8988T (cell line): Measurements from ENCODE around the gene VIPR2.

Source experiments
- DNase-seq: peaks from one replicate; pipeline ENCODE4 v3.0.0; 2011

VIPR2 gene

DNA sequence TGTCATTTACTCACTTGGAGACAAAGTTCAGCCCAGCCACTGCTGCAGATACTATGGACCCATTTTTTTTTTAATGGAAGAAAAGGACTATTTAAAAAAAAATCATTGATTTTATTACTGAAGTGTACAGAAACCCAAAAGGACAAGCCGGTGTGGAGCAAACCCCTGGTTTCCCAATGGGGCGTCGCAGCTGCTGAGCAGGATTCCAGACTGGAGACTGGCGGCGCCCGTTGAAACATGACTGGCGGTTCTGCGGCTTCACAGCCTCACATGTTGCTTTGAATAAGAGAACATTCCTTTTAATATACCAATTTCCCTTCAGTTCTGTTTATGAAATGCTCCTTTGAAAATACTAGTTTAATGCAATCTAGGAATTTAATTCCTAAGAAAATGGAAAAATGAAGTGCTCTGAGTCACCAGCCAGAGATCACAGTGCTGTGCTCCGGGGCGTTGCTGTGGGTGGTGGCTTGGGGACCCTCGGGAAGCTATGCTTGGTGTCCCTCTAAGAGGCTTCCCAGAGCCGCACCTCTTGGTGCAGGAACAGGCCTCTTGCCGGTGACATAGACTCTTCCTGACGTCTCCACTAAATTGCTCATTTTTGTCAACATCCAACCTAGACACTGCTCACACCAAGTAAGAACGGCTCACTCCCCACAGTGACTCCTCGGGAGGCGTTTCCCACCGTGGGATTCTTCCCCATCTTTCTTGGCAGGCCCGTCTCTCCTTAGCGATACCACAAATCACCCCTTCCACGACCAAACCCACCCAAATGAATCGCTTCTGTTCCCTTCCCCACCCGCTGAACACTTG, 12.0 kb upstream of the VIPR2 start:
- DNase-seq = no peak

DNA sequence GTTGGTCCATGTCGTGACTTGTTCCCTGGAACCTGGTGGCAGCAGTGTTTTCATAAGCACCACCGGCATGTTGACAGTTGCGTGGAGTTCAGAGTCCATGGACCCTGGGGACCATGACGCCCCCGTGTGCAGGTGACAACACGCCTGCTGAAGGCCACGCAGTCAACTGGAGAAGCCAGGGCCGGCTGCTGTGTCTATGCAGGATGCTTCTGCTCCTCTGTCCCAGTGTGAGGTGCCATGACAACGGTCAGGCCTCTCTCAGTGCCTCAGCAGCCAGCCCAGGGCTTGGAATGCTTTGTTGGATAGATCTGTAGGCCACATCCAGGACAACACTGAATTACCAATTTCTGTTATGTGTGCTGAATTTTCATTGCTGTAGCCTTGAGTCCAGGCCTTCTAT, 10.7 kb upstream of the VIPR2 start:
- no peak for DNase-seq

DNA sequence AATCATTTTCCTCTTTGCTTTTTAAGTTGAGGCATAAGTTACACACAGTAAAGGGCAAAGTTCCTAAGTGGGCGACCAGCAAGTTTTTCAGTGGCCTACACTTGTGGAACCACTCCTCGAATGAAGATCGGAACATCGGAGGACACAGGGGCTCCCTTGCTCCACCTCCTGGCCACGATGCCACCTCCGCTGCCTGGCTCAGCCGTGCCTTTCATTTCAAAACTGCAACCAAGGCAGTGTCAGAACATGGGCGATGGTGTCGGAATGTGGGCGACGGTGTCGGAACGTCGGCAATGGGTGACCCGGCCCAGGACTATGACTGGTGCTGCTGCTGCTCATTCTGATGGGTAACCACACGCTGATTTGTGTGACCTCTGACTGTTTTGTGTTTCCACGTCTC, 9.6 kb upstream of the VIPR2 start:
- DNase-seq = no peak

DNA sequence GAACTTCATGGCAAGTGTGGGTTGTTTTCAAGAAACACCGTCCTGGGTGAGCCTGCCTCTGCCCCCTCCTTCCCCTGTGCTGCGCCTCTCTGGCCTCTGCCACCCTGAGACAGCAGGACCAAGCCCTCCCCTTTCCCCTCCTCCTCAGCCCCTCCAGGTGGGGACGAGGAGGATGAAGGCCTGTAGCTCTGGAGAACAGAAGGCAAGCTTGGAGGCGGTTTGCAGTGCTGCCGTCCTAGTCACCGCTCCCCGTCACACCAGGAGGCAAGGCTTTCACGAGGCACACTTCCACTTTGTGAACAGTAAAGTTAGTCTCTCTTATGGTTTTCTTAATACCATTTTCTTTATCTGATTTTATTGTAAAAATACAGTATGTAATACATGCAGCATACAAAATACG, 8.8 kb upstream of the VIPR2 start:
- no peak for DNase-seq

DNA sequence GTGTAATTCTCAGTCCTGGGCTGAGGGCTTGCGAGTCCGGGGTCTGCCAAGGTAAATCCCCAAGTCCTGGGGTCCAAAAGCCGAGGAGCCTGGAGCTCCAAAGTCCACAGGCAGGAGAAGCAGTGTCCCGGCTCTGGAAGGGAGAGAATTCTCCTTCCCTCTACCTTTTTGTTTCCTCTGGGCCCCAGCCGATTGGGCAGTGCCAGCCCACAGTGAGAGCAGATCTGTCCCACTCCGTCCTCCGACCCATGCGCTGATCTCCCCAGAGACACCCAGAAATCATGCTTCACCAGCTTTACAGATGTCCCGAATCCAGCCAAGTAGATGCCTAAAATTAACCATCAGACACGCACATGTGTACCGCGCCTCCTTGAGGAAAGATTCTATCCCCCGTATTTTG, 8.1 kb upstream of the VIPR2 start:
- no peak for DNase-seq

DNA sequence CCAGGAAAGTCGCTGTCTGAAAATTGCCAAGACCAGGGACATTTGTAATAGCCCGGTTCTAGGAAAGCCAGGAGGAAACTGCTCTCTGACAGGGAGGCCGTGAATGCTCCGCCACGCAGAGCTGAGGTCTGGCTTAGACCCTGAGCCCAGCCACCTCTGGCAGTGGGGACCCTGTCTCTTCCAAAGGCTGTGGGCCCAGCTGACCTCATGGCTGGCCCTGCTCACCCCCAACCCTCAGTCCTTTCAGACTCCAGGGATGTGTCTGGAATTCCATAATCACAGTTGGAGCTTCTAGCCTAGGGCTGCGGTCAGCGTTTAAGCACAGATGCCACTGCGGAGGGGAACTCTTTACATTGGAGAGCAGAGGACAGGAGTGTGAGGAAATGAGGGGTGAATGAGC, 6.6 kb upstream of the VIPR2 start:
- DNase-seq = no peak

DNA sequence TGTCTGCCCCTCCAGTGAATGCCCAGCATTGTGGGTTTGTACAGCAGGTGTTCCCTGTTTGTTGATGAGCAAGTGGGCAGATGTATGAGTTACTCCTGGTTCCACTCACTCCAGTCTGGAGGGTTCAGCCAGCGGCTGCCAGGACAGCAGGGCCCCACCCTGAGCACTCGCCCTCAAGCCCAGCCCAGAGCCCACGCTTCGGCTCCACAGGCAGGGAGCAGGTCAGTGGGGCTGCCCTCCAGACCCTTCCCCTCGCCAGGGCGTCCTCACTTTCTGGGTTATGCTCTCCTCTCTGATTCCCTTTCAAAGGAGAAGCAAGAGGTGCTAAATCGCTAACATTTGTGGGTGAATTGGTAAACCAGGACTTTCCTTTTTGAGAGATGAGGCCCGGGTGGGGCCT, 4.8 kb upstream of the VIPR2 start:
- no peak for DNase-seq

DNA sequence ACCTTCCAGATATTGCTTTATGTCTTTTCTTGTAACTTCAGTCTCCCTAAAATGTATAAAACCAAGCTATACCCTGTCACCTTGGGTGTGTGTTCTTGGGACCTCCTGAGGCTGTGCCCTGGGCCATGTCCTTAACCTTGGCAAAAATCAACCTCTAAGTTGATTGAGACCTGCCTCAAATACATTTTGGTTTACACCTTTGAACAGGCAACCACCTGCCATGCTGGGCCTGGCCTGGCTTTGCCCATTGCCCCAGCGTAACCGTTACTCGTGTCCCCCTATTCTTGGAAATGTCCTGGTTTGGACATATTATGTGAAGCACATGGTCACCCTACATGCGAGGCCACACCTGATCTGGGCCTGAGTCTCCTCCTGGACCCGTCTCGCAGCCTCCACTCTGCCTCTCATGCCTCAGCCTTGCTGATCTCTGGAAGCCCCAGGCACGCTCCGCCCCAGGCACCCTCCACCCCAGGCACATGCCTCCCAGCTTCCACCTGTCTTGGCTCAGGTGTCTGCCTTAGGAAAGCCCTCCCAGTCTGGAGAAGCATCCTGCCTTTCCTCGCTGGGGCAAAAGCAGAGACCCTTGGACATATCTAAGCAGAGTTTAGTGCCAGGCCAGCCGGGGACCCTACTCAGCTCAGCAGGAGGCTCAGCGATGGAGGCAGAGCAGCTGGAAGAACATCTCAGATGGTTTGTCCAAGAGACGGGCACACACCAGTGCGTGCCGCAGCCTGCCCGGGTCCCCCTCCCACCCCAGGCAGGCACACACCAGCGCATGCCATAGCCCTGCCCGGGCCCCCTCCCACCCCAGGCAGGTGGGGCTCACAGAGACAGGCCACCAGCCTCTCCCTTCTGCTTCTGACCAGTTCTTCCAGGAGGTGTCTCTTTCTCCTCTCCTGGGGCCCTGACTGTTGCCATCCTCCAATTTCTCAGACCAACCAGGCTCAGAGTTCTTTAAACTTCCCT, 4.0 kb upstream of the VIPR2 start:
- DNase-seq = no peak

DNA sequence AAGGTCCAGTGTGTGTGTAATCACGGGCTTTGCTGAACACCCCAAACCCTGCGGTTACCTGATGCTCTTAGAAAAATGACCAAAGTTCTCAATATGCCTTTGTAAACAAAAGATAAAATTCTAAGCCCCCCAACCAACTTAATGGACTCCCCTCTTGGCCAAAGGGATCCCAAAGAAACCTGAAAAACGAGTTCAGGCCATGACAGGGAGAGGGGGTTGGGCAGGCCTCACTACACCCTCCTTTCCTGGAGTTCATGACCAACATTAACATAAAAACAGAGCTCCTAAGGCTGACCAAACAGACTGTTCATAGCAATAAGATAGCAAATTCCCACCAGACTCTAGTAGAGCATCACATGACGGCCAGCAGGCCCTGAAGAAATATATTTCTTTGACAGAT, 3.0 kb upstream of the VIPR2 start:
- no peak for DNase-seq

DNA sequence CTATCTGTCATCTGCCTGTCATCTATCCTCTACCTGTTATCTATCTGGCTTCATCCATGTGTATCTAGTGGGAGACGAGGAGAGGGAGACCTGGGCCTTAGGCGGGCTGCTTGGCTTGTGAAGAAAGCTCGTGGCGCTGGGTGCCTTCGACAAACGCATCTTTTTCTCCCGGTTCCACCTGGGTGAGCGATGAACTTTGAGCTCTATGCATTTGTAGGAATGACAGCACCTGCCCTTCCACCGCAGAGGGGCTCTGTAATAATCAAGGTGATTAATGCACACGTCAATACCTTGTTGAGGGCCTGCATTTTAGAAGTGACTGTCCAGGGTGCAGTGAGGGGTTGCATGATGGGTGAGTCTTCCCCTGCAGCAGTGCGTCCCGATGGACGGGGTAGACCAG, 2.6 kb upstream of the VIPR2 start:
- no peak for DNase-seq

DNA sequence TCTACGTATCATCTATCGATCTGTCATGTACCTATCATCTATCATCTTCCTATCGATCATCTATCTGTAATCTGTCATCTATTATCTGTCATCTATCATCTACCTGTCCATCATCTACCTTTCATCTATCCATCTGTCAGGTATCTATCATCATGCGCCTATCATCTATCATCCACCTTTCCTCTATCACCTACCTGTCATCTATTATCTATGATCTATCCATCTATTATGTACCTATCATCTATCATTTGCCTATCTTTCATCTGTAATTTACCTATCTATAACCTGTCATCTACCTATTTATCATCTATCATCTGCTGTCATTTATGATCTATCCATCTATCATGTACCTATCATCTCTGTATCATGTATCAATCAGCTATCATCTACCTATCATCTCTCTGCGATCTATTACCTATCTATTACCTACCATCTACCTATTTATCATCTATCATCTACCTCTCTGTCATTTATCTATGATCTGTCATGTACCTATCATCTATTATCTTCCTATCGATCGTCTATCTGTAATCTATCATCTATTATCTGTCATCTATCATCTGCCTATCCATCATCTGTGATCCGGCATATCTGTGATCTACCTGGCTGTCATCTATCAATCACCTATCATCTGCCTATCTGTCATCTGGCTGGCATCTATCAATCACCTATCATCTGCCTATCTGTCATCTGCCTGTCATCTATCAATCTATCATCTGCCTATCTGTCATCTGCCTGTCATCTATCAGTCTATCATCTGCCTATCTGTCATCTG, 1.6 kb upstream of the VIPR2 start:
- no peak for DNase-seq

DNA sequence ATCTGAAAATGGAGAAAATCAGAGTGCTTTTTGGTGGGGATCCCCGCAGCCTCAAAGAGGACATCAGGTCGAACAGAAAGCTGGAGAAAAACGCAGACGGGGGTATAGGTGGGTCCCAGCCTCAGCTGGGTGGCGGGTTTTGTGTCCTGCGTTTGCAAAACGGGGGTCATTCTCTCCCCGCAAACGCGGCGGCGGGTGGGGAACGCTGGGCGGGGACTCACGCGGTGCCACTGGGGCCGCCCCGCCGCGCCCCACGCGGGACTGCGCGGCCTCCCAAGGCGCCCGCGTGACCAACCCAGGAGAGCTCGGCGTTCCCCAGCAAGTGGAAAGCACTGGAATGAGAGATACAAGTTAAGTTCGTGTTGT, 806 bp upstream of the VIPR2 start:
- no peak for DNase-seq

DNA sequence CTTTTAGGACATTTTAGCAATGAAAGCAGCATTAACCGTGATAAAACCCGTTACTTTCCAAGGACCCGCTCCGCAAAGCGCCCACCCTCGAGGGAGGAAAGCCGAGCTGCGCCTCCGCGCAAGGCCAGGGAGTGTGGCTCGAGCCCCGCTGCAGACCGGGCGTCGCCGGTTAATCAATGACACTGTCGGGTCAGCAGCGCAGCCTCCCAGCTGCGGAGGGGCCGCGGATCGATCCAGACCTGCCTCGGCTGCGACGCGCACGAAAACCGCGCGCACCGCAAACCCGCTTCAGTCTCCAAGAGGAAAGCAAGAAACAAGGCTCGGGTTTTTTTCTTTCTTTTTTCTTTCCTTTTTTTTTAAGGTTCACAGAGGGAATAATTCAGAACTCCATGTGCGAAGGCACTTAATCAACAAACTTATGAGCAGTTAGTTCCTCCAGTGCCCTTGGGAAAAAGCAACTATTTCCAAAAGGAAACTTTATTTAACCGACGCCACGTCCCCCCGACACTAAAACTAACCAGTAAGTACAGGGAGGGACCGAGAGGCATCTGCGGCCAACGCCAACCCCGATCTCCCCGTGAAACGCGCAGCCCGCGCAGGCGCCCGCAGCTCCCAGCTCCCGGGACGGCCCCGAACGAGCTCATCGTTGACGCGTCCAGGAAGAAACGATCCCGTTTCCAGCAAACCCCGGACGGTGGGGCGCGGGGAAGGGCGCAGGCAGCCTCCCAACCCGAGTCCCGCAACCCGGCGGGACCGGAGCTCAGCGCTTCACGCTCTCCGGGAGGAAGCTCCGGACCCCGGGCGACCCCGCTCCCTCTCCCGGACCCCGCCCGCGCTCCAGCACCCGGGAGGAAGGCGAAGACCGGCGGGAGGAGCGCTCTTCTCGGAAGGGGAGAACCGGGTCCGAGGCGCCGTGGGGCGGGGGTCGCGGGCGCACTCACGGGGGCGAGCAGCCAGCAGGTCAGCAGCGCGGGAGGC, 598 bp downstream of the VIPR2 start:
- no peak for DNase-seq

DNA sequence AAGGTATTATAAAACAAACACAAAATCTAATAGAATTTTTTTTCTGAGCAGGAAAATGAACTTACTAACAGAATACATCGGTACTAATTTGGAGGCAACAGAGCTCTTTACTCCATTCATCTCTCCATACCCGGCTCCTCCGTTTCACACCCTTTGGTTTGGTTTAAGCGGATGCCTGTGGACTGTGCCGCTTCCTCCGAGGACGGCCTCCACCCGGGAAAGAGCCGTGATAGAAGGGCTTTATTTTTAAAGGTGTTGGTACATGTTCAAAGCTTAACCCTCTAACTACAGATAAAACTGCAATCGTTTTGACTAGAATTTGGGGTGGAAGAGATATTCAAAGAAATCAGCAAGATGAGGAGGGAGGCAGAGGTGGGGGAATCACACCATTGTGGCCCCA, 1.9 kb downstream of the VIPR2 start:
- DNase-seq = no peak

DNA sequence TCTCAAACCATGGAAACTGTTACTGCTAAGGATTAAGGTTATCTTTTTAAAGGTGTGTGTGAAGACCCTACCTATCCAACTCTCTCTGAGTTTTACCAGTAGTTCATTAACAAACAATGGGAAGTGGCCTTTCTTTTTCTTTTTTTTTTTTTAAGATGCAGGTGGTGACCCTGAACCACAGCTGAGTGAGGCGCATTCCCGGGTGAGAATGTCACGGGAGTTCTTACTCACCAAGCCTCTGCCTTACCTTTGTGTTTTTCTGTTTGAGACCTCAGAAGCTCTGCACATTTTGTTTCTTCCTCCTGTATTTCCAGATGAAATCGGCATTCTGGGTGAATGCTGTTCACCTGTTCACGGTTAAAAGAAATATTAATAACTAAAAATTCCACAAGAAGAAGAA, 2.5 kb downstream of the VIPR2 start:
- no peak for DNase-seq

DNA sequence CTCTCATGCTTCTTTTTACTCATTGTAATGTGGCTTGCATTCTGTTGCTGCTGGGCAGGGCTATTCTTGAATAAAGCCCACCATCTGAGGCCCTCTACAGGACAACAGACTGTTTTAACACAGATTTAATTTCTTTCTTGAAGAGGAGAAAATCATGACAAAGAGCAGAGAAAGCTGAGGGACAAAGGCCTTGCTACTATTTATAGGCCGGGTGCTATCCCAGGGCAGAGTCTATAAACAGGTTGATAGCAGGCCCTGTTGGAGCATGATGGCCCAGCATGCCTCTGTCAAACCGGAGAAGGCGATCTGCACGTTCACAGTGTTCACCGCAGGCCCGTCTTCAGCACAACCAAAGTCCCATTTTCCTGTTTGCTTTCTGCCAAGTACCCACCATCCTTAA, 3.0 kb downstream of the VIPR2 start:
- no peak for DNase-seq

DNA sequence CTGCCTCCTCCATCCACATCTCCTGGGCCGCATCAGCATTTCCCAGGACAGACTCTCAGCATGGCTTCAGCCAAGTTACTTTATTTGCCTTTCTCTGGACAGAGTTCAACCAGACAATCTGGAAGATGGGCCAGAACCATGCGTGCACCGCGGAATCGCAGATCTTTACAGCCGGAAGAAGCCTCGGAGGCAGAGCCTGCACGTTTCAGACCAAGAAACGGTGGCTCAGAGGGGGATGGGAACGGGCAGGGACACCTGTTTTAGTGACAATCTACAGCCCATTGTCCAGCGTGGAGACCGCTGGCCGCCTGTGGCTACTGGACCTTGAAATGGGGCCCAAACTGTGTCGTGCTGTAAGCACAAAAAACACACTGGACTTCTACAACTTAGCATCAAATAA, 3.5 kb downstream of the VIPR2 start:
- DNase-seq = no peak

DNA sequence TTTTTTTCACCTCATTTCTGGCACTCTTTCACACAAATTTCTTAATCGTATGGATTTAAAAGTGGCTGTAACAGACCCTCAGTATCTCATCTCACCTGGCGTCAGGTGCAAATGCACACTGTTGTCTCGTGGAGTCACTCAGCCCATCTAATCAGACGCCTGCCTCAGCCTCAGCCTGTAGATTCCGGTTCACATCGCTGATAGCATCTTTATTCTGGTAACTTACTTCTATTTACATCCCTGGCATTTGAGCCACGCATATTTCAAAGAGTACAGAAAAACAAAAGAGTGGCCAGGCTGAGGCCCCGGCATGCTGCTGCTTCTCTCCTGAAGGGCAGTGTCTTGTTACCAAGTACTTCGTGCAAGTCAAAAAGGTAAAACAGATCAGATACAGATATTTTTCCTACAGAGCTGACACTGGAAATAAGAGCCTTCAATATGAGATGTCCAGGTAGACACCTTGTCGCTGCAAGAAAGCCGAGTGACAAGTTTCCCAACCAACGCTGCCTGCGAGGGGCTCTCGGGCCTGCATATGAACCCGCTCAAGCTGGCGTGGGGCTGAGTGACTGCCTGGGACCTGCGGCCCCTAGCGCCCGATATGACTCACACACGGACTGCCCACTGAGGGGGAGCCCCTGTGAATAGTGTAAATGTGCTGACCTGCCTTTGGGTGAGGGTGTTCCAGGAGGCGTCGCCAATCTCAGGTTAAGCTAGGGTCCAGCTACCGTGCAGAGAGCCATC, 4.3 kb downstream of the VIPR2 start:
- no peak for DNase-seq

DNA sequence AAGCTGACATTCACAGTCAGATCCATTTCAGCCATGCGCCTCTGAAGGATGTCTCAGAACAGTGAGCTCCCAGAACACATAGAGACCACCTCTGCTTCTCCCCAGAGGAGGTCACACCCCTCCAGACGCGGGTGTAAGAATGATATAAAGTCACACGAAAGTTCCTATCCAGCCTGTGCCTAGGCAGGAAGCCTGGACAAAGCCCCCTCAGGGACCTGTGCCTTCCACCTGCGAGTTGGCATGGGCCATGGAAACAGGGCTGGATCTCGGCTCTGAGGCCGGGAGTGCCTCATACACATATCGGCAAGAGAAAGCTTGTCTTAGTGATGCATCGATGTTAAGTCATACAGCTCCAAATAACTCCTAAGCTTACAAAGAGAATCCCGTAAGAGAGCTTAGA, 5.0 kb downstream of the VIPR2 start:
- no peak for DNase-seq

DNA sequence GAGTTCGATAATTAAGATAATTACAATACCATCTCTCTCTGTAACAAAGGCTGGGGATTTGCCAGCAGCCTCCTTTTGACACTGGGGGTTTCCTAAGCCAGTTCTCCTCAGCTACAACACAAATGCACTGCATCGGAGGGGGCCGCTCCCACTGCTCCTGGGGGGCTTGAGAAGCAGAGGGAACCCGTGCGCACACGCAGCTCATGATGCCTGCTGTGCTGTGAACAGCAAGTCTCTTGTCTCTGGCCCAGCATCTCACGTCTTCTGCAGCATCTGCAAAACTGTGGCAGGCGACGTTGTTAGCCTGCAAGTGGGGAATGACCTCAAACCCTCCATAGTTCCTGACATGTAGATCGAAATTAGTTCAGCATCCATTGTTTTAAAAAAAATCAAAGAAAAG, 5.5 kb downstream of the VIPR2 start:
- no peak for DNase-seq

DNA sequence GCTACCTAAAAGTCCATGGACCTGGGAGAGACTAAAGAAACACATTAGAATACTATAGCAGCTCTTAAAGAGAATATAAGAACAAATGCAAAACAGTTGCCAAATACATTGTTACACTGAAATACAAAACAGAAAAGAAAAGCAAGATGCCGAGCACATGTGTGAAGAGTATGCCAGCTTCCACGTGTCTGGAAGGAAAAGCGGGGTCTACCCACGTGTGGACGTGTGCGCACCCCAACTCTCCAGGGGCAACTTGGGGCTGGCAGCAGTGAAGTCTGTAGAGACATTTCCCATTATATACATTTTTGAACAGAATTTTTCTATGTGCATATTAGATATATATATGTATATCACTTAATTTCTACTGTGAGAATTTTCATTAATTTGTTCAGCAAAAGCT, 6.2 kb downstream of the VIPR2 start:
- no peak for DNase-seq

DNA sequence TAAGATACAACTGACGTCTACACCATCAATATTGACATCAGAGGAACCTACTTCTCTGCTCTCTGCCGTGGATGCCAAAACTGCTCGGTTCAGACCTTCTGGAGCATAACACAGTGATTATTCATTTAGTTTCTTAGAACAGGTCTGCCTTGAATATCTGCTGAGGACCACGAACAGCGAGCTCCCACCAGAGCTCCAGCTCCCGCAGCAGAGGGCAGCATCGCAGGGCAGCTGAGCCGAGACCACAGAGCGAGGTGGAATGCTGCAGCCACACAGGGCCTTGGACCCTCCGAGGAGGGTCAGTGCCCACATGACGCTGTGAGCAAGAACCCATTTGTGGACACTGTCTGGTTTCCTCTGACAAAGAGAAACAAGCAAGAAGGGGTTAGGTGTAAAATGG, 6.8 kb downstream of the VIPR2 start:
- DNase-seq = no peak
